ENCODE measurements around the gene GPANK1.

Gene GPANK1

DNA sequence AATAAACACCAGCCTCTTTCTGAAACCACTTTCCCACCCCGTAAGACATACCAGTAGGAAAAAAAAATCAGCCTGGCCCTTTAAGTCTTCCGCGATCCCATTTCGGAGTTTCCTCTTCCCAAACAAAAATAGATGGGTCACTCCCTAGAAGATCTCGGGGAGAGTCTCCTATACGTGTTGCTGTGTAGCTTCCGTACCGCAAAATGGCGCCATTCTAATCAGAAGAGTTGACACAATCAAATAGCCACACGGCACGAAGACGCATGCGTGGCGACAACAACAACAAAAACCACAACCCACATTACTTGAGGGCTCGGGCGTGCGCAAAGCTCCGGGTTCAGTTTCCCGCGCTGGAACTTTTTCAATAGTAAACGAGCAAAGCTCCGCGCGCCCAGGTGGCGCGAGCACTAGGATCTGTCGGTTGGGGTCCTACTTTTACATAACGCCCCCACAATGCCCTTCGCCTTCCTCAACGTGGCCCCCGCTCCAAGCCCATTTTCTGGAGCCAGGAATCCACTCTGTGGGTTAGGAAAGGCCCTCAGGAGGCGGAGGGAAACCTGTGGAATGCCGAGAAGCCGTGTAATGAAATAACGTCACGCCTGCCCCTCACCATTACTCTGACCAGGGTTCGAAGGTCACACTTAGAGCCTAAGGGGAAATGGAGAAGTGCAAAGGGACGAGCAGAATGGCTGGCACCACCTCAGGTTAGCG lies at the start of gene GPANK1:
Gene GPANK1, minus strand, starts transcription at position 208 of the 711 bp plus-strand sequence. CDS start 519 bp downstream, outside the sequence.
- TF ChIP-seq GATA3 (IDR thresholded peaks at IDR 0.05; ENCODE audit: low read depth, low read length), result no peak
- TF ChIP-seq GATA2 (IDR thresholded peaks at IDR 0.05; ENCODE audit: low read depth, low read length), result no peak

DNA sequence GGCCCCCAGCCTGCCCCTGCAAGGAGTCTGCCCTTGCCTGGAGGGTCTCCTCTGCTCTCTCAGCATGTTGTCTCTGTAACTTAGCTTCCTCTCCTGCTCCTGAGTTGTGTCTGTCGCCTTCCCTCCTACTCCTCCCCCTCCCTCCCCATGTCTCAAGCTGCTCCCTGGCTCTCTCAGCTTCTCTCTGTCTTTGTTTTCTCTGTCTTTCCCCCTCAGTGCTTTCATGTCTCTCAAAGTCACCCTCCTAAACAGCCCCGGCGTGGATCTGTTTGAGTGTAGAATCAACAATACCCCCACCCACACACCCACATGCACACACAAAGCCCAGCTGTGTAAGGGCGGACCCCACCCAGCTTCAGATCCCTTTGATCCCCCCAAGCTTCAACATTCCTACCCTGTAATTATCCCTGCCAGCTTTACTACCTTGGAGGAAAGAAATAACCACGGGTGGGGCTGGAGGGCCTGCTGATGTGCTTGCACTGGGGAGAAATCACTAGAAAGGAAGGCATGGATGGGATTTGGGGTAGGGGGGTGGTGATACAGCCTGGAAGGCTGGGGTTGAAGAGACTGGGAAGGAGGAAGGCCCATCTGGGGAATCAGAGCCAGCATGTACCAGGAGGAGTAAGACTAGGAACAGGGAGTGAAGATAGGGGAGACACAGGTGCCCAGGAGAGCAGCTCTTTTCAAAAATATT lies 49.3 kb upstream of the GPANK1 start:
- no peak for TF ChIP-seq GATA3 (IDR thresholded peaks at IDR 0.05; ENCODE audit: low read depth, low read length)
- TF ChIP-seq GATA2 (IDR thresholded peaks at IDR 0.05; ENCODE audit: low read depth, low read length), result no peak

DNA sequence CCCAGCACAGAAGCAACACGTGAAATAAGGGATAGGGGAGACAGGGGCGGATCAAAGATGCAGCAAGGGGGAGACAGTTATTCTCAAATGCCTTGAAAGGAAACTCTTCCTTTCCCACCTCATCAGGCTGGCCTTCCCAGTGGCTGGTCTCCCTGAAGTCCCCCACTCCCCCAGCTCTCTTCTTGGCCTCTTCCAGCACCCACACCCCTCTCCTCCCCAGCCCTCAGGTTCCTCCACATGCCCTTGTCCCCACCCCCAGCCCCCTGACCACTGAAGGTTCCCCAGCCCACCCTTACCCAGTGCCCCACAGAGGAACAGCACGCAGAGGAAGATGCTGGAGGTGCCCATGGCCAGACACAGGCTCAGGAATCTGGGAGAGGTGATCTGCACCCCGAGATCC lies 48.7 kb upstream of the GPANK1 start:
- TF ChIP-seq GATA2 (IDR thresholded peaks at IDR 0.05; ENCODE audit: low read depth, low read length) (no peak), GATA3 (IDR thresholded peaks at IDR 0.05; ENCODE audit: low read depth, low read length) (no peak)

- TF ChIP-seq GATA2 (IDR thresholded peaks at IDR 0.05; ENCODE audit: low read depth, low read length) (no peak), GATA3 (IDR thresholded peaks at IDR 0.05; ENCODE audit: low read depth, low read length) (no peak)
Observed at GRCh38 chr6:31712296-31712695, 47.5 kb upstream of the GPANK1 start.

- TF ChIP-seq GATA2 (IDR thresholded peaks at IDR 0.05; ENCODE audit: low read depth, low read length) (no peak), GATA3 (IDR thresholded peaks at IDR 0.05; ENCODE audit: low read depth, low read length) (no peak)
Observed at GRCh38 chr6:31711233-31711632, 46.4 kb upstream of the GPANK1 start.

DNA sequence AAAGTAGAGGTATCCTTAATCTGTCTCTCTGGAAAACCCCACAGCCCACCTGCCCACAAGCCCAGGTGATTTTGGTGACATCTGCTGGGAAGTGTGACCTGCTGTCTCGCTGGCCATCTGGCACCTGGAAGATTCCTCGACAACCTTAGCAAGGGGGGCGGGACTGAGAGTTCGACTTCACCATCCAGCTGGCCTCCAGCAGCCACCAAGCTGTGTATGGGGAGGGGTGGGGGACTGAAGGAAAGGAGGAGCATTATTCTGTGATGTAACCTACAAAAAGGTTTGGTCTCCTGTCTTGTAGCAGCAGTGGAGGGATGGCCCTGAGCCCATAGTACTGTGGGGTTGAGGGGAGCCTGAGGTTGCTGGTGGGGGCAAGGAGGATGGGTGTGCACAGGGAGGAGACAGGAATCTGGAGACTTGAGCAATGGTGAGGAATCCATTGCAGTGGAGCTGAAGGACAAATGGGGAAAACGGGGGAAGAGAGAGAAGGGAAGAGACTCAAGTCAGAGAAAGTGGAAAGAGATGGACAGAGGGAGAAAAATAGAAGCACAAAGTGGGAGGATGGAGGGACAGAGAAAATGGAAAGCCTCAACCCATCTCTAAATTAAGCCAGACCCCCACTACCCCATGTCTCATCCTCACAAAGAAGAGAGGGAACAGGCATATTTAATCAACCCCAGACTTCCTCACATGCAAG lies 45.9 kb upstream of the GPANK1 start:
- TF ChIP-seq GATA2 (IDR thresholded peaks at IDR 0.05; ENCODE audit: low read depth, low read length) (no peak), GATA3 (IDR thresholded peaks at IDR 0.05; ENCODE audit: low read depth, low read length) (no peak)

GRCh38 chr6:31708224-31708623 lies 43.4 kb upstream of the GPANK1 start:
- no peak for TF ChIP-seq GATA2 (IDR thresholded peaks at IDR 0.05; ENCODE audit: low read depth, low read length)
- no peak for TF ChIP-seq GATA3 (IDR thresholded peaks at IDR 0.05; ENCODE audit: low read depth, low read length)

DNA sequence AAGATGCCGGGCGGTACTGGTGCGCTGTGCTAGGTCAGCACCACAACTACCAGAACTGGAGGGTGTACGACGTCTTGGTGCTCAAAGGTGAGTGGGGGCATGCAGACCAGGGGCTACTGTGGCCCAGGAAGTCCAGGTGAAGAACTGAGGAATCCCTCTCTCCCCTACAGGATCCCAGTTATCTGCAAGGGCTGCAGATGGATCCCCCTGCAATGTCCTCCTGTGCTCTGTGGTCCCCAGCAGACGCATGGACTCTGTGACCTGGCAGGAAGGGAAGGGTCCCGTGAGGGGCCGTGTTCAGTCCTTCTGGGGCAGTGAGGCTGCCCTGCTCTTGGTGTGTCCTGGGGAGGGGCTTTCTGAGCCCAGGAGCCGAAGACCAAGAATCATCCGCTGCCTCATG lies 42.9 kb upstream of the GPANK1 start:
- no peak for TF ChIP-seq GATA3 (IDR thresholded peaks at IDR 0.05; ENCODE audit: low read depth, low read length)
- no peak for TF ChIP-seq GATA2 (IDR thresholded peaks at IDR 0.05; ENCODE audit: low read depth, low read length)

DNA sequence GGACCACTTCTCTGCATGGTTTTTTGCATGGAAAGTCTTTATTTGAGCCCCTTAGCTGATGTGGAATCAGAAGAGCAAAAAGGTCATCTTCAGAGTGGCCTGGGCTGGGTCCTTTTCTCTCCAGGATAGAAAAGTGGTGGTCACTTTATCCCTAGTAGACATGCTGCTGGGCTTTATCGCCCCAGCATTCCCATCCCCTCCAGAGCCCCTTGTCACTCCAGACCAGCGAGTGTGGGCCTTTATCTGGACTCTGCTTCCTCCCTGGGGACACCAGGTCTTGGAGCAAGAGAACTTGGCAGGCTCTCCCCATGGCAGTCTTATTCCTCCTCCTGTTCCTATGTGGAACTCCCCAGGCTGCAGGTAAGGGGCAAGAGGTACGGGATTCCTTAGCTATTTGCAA lies 41.8 kb upstream of the GPANK1 start, which contains the start of gene LY6G6F:
Gene LY6G6F, plus strand, starts transcription at position 268 of the 400 bp plus-strand sequence. Its CDS starts 41 bp downstream, at position 309.
- no peak for TF ChIP-seq GATA2 (IDR thresholded peaks at IDR 0.05; ENCODE audit: low read depth, low read length)
- no peak for TF ChIP-seq GATA3 (IDR thresholded peaks at IDR 0.05; ENCODE audit: low read depth, low read length)

DNA sequence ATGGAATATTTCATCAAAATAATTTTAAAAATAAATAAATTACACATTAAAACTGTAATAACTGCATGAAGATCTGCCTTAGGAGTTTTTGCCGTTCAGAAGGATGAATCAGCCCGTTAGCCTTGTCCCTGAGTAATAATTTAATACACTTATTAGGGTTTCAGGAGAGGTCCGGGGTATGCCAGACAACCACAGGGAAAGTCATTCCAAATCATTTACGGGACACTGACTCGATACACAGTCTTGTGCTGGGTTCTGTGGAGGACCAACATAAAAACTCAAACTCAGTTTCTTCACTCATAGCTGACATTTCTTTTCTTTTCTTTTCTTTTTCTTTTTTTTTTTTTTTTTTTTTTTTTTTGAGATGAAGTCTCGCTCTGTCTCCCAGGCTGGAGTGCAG lies 41.1 kb upstream of the GPANK1 start:
- TF ChIP-seq GATA3 (IDR thresholded peaks at IDR 0.05; ENCODE audit: low read depth, low read length) (no peak), GATA2 (IDR thresholded peaks at IDR 0.05; ENCODE audit: low read depth, low read length) (no peak)

GRCh38 chr6:31702819-31703716 lies 38.3 kb upstream of the GPANK1 start, which contains the start of gene ABHD16A:
Gene ABHD16A, minus strand, starts transcription at chr6:31703324. Its CDS starts 43 bp downstream, at chr6:31703281.
- TF ChIP-seq GATA3 (IDR thresholded peaks at IDR 0.05; ENCODE audit: low read depth, low read length) (no peak), GATA2 (IDR thresholded peaks at IDR 0.05; ENCODE audit: low read depth, low read length) (peak; percentile 34; the same call in 1 of the 2 replicates)

DNA sequence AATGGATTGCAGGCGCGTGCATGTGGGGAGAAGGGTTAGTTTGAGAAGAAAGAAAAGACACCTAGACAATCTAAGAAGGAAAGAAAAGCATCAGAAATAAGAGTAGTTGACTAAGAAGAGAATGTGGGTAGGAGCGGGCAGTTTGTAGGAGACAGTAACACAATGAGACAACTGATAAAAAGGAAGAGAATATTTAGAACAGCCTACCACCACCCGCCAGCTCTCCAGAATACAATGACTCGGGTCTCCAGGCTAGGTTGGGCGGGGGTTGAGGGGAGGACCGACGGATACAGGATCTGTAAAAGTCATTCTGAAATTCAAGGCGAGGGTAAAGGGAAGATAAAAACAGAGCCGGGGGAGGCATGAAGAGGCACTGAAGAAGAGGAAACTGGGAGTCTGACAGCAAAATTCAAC lies 37.6 kb upstream of the GPANK1 start:
- TF ChIP-seq GATA3 (IDR thresholded peaks at IDR 0.05; ENCODE audit: low read depth, low read length), result no peak
- TF ChIP-seq GATA2 (IDR thresholded peaks at IDR 0.05; ENCODE audit: low read depth, low read length), result no peak

- TF ChIP-seq GATA3 (IDR thresholded peaks at IDR 0.05; ENCODE audit: low read depth, low read length) (no peak), GATA2 (IDR thresholded peaks at IDR 0.05; ENCODE audit: low read depth, low read length) (no peak)
Observed at GRCh38 chr6:31701666-31702404, 37.0 kb upstream of the GPANK1 start.
